Adrenal gland (tissue), 12 donors: ENCODE results near the gene CNTNAP2. TPM values are rescaled to one million over a fixed set of nuclear protein-coding genes. Genes with fewer than 3 reads are reported as not detected.

Source experiments
- DNase-seq, 7 donors: peaks; one replicate each; pipeline ENCODE4 v3.0.0-alpha.2; 2019 to 2020
- H3K27ac ChIP-seq, 5 donors: fragments of 200-600 bp; sonication (generic) in 4 of 5; 1 replicate in 3 of 5; 2 replicates in 2 of 5; pipeline versions ENCODE4 v1.5.1 to v1.8.0; 2016 to 2020; ENCODE audit warnings: mild to moderate bottlenecking in 1 of 5
- H3K27me3 ChIP-seq: fragments of 200-600 bp; 2 replicates; pipeline ENCODE4 v1.8.0; 2021
- H3K36me3 ChIP-seq, 2 donors: fragments of 200-600 bp; replicated peaks in 1 of 2; 1 replicate in 1 of 2; 2 replicates in 1 of 2; pipeline versions ENCODE4 v1.5.1 to v1.8.0; 2018 to 2022
- H3K4me1 ChIP-seq, 2 donors: fragments of 200-600 bp; replicated peaks in 1 of 2; 1 replicate in 1 of 2; 2 replicates in 1 of 2; pipeline versions ENCODE4 v1.5.1 to v1.8.0; 2018 to 2021
- H3K4me3 ChIP-seq, 4 donors: fragments of 200-600 bp; sonication (generic) in 3 of 4; one replicate each; pipeline ENCODE4 v1.5.1; 2016 to 2018
- H3K9me3 ChIP-seq, 3 donors: fragments of 200-600 bp; sonication (generic) in 1 of 3; replicated peaks in 1 of 3; 1 replicate in 2 of 3; 2 replicates in 1 of 3; pipeline versions ENCODE4 v1.5.1 to v1.8.0; 2016 to 2021
- CTCF ChIP-seq, 6 experiments: fragments of 450-650 bp in 4 of 6; fragments of 200-600 bp in 2 of 6; sonication (generic) in 1 of 6; IDR thresholded peaks; 1 replicate in 5 of 6; 2 replicates in 1 of 6; pipeline versions ENCODE4 v1.5.1 to v1.8.0; 2016 to 2021; ENCODE audit warnings: antibody characterized with exemption in 6 of 6, mild to moderate bottlenecking in 2 of 6, moderate library complexity in 1 of 6
- POLR2A ChIP-seq, 2 donors: fragments of 450-650 bp; IDR thresholded peaks; one replicate each; pipeline ENCODE4 v1.6.1; 2017; ENCODE audit warnings: antibody characterized with exemption in 2 of 2, mild to moderate bottlenecking in 2 of 2, moderate library complexity in 1 of 2
- WGBS, 4 donors: extraction: QIAGEN DNeasy Blood & Tissue Kit in 2 of 4; methylation state at CpG; one replicate each; pipeline versions ENCODE4 v1.1.5 to v1.1.7; 2013 to 2017; 5-methylcytosine and 5-hydroxymethylcytosine counted together
- intact Hi-C, 2 donors: fragments of 100-400 bp; cut with DNase I; formaldehyde crosslinking; loops; one replicate each; pipeline versions ENCODE4 v1.14.1 to v1.15.0; 2022 to 2023
- polyA plus RNA-seq, 3 donors: library from polyadenylated mRNA; stranded (reverse); fragments of 200-250 nt in 2 of 3; fragments of 350-450 nt in 1 of 3; fragmentation: Illumina TruSeq in 1 of 3; extraction: RNeasy Lipid Tissue Mini Kit (QIAGEN cat#74804) in 1 of 3; gene quantifications; one replicate each; pipeline ENCODE4 v1.2.3, GENCODE V29; 2013 to 2014
- total RNA-seq, 9 donors: library from RNA; depleted of rRNA in 4 of 9; stranded (reverse); fragments of >200 nt in 4 of 9; fragments of 120-200 nt in 1 of 9; fragmentation: NEBNext Ultra II Directional in 1 of 9; extraction: Animal tissue kit (Norgen Biotek cat#: 25700) in 1 of 9; gene quantifications; one replicate each; pipeline versions ENCODE4 v1.1.0 to v1.2.4, GENCODE V29; 2013 to 2023
- donor health status: healthy with polysubstance abuse.
- donor health status: Bipolar disorder and iron deficiency.
- donor health status: DM: yes; HTN: yes; CAD: no.
- donor health status: DM: no; HTN: no; CAD: no.
- donor health status: DM: no; HTN: no; CAD: no.
- donor health status: DM: yes; HTN: yes; CAD: no.

The CNTNAP2 gene
- total and polyA plus RNA-seq, 12 donors: 0.14 to 6.3 (median 1.8) TPM; not detected in 2

- H3K27ac ChIP-seq: no peak overlapping the region
- intact Hi-C loops: loop anchor here in 1 of 2 donors (10.0 kb wide), 2 partner anchors 549 to 839 kb away; no protein-coding TSS in a partner anchor
- no peaks in the 10 kb centered on the region for H3K9me3 ChIP-seq
- H3K27me3 ChIP-seq: no peaks in the 10 kb centered on the region
- H3K4me3 ChIP-seq: no peak overlapping the region
- WGBS, 4 donors: 28 to 33% (median 30%) methylated on average over 1 of the region's 1 CpG
- no peak for DNase-seq
- no peaks in the 10 kb centered on the region for H3K36me3 ChIP-seq
- no peaks in the 10 kb centered on the region for H3K4me1 ChIP-seq
- TF ChIP-seq POLR2A (IDR thresholded peaks at IDR 0.05): no peak
- no peak for TF ChIP-seq CTCF (IDR thresholded peaks at IDR 0.05)
Observed at GRCh38 chr7:148083448-148083847, 1966.8 kb downstream of the CNTNAP2 start.

- Histone ChIP-seq H3K4me1 (no peaks in the 10 kb centered on the region), H3K9me3 (no peaks in the 10 kb centered on the region), H3K27me3 (no peaks in the 10 kb centered on the region), H3K4me3 (no peak overlapping the region), H3K36me3 (no peaks in the 10 kb centered on the region), H3K27ac (no peak overlapping the region)
- intact Hi-C loops: loop anchor here in 1 of 2 donors (10.0 kb wide), 2 partner anchors 549 to 839 kb away; no protein-coding TSS in a partner anchor
- 2 to 6% (median 4%) methylated on average over 3 of the region's 3 CpGs for WGBS, 4 donors
- TF ChIP-seq POLR2A (IDR thresholded peaks at IDR 0.05) (no peak), CTCF (IDR thresholded peaks at IDR 0.05) (peak; percentile 41 to 72 (median 64))
- peak; percentile 57 to 83 (median 65) for DNase-seq
Observed at GRCh38 chr7:148084138-148084537, 1967.5 kb downstream of the CNTNAP2 start.

DNA sequence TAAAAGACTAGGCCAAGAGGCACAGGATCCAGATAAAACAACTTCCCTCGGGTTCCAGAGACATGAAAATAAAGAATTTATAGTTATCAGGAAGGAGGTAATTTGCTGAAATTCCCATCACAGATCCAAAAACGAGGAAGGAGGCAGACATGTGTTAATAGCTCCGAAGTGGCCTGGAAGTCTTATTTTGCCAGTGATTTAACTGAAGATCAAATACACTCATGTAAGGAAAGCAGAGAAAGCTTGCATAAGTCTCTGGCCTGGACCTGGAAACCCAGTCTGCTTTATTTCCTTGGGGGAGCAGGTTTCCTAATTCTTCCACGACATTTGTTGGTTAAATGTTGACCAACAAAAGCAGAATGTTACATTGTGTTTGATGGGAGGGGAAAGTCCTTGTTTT lies 1975.3 kb downstream of the CNTNAP2 start:
- H3K9me3 ChIP-seq: no peaks in the 10 kb centered on the region
- no peaks in the 10 kb centered on the region for H3K36me3 ChIP-seq
- DNase-seq: no peak
- intact Hi-C loops: no loop called here
- no peaks in the 10 kb centered on the region for H3K4me1 ChIP-seq
- H3K27ac ChIP-seq: no peak overlapping the region
- H3K4me3 ChIP-seq: no peak overlapping the region
- TF ChIP-seq POLR2A (IDR thresholded peaks at IDR 0.05): no peak
- no peak for TF ChIP-seq CTCF (IDR thresholded peaks at IDR 0.05)
- WGBS, 4 donors: 63 to 68% (median 65%) methylated on average over 4 of the region's 4 CpGs
- H3K27me3 ChIP-seq: no peaks in the 10 kb centered on the region

- Histone ChIP-seq H3K4me1 (no peaks in the 10 kb centered on the region), H3K27ac (no peak overlapping the region), H3K27me3 (no peaks in the 10 kb centered on the region), H3K36me3 (no peaks in the 10 kb centered on the region), H3K9me3 (no peaks in the 10 kb centered on the region), H3K4me3 (no peak overlapping the region)
- no peak for DNase-seq
- intact Hi-C loops: no loop called here
- TF ChIP-seq CTCF (IDR thresholded peaks at IDR 0.05) (no peak), POLR2A (IDR thresholded peaks at IDR 0.05) (no peak)
- WGBS, 4 donors: 71 to 76% (median 75%) methylated on average over 9 of the region's 9 CpGs
Observed at GRCh38 chr7:148093375-148094166, 1977.0 kb downstream of the CNTNAP2 start.
